K562 (cell line): Measurements from ENCODE around the gene DNAJA1.

ENCODE experiments used
- GTF2A2 ChIP-seq: IDR thresholded peaks from 2 replicates; pipeline ENCODE4 v1.6.1; 2016; ENCODE audit warnings: mild to moderate bottlenecking, missing genetic modification characterization, missing compliant biosample characterization
- HNRNPLL ChIP-seq: fragments of 200-400 bp; formaldehyde crosslinking; IDR thresholded peaks from 2 replicates; pipeline ENCODE4 v1.6.1; 2017; ENCODE audit warnings: low read length, low read depth, mild to moderate bottlenecking; ENCODE audit not compliant: poor library complexity, severe bottlenecking
- KDM5B ChIP-seq: fragments of 200-600 bp; sonication (generic); IDR thresholded peaks from 2 replicates; pipeline ENCODE4 v1.6.1; 2012; ENCODE audit warnings: low read depth, mild to moderate bottlenecking, moderate library complexity, low read length, control low read depth, inconsistent platforms; ENCODE audit not compliant: insufficient replicate concordance
- POLR2A ChIP-seq: fragments of 450-650 bp; conservative IDR thresholded peaks from 2 replicates; pipeline ENCODE4 v1.6.1; 2016
- RBBP5 ChIP-seq: fragments of 200-600 bp; sonication (generic); IDR thresholded peaks from 2 replicates; pipeline ENCODE4 v1.6.1; 2012; ENCODE audit warnings: borderline replicate concordance, mild to moderate bottlenecking, low read length, control low read depth, inconsistent platforms; ENCODE audit not compliant: insufficient read depth, poor library complexity, severe bottlenecking
- RFX5 ChIP-seq: IDR thresholded peaks from 2 replicates; pipeline ENCODE4 v1.6.1; 2011; ENCODE audit warnings: low read depth, mild to moderate bottlenecking, improper control_type of control experiment, low read length
- SIN3B ChIP-seq: fragments of 450-650 bp; IDR thresholded peaks from 2 replicates; pipeline ENCODE4 v1.6.1; 2017; ENCODE audit warnings: low read depth, mild to moderate bottlenecking, moderate library complexity
- SMARCB1 ChIP-seq: IDR thresholded peaks from 2 replicates; pipeline ENCODE4 v1.6.1; 2011; ENCODE audit warnings: improper control_type of control experiment, low read depth; ENCODE audit not compliant: insufficient read length
- SP1 ChIP-seq: sonication (generic); formaldehyde crosslinking; IDR thresholded peaks from 2 replicates; pipeline ENCODE4 v1.8.1; 2022; ENCODE audit warnings: mild to moderate bottlenecking, missing genetic modification reagents
- TRIM24 ChIP-seq, 2 experiments: fragments of 450-650 bp; IDR thresholded peaks; 2 replicates each; pipeline ENCODE4 v1.6.1; 2016
- ZNF280B ChIP-seq: fragments of 250-450 bp; sonication (Bioruptor Pico); IDR thresholded peaks from 2 replicates; pipeline ENCODE4 v1.5.1; 2021; ENCODE audit warnings: mild to moderate bottlenecking
- TF ChIP-seq, protein P1 (sequence below), 3 experiments: IDR thresholded peaks in 2 of 3; conservative IDR thresholded peaks in 1 of 3; 2 replicates each; pipeline ENCODE4 v1.5.1; 2011 to 2012; ENCODE audit warnings: low read length in 3 of 3, mild to moderate bottlenecking in 3 of 3, control low read depth in 2 of 3, improper control_type of control experiment in 1 of 3, inconsistent platforms in 1 of 3, low read depth in 1 of 3, mixed read lengths in 1 of 3, moderate library complexity in 1 of 3; ENCODE audit not compliant: insufficient read depth in 2 of 3

GRCh38 chr9:33017283-33018041 is 7.6 kb upstream of the DNAJA1 start:
- no peak for TF ChIP-seq POLR2A
- TF ChIP-seq, protein P1, sequence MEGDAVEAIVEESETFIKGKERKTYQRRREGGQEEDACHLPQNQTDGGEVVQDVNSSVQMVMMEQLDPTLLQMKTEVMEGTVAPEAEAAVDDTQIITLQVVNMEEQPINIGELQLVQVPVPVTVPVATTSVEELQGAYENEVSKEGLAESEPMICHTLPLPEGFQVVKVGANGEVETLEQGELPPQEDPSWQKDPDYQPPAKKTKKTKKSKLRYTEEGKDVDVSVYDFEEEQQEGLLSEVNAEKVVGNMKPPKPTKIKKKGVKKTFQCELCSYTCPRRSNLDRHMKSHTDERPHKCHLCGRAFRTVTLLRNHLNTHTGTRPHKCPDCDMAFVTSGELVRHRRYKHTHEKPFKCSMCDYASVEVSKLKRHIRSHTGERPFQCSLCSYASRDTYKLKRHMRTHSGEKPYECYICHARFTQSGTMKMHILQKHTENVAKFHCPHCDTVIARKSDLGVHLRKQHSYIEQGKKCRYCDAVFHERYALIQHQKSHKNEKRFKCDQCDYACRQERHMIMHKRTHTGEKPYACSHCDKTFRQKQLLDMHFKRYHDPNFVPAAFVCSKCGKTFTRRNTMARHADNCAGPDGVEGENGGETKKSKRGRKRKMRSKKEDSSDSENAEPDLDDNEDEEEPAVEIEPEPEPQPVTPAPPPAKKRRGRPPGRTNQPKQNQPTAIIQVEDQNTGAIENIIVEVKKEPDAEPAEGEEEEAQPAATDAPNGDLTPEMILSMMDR (IDR thresholded peaks at IDR 0.05 in 2 of 3, conservative IDR thresholded peaks at IDR 0.05 in 1 of 3; ENCODE audit: insufficient read depth in 2 of 3, low read depth in 1 of 3, low read length in 3 of 3) = no peak
- TF ChIP-seq ZNF280B (CRISPR knock-in tag) = no peak
- TF ChIP-seq GTF2A2 = no peak
- no peak for TF ChIP-seq RBBP5
- TF ChIP-seq SMARCB1 = no peak
- TF ChIP-seq TRIM24 (IDR thresholded peaks at IDR 0.05) = no peak
- TF ChIP-seq SP1 = no peak
- TF ChIP-seq RFX5 = no peak
- TF ChIP-seq KDM5B = no peak
- TF ChIP-seq SIN3B = no peak
- no peak for TF ChIP-seq HNRNPLL
